ENCODE results near the gene ZFY. TPM values are rescaled to one million over a fixed set of nuclear protein-coding genes. Genes with fewer than 3 reads are reported as not detected.
A peak's percentile ranks its signal among the peaks of the same experiment; 100 is the strongest.
"Not testable (repeated sequence)": the region's sequence is repeated elsewhere in the genome, so short reads cannot be mapped to it uniquely, and the experiment has no call there.

Gene ZFY
- total RNA-seq, 3 donors from 2014 or later: 12.6 to 28.5 TPM; not detected in 1

DNA sequence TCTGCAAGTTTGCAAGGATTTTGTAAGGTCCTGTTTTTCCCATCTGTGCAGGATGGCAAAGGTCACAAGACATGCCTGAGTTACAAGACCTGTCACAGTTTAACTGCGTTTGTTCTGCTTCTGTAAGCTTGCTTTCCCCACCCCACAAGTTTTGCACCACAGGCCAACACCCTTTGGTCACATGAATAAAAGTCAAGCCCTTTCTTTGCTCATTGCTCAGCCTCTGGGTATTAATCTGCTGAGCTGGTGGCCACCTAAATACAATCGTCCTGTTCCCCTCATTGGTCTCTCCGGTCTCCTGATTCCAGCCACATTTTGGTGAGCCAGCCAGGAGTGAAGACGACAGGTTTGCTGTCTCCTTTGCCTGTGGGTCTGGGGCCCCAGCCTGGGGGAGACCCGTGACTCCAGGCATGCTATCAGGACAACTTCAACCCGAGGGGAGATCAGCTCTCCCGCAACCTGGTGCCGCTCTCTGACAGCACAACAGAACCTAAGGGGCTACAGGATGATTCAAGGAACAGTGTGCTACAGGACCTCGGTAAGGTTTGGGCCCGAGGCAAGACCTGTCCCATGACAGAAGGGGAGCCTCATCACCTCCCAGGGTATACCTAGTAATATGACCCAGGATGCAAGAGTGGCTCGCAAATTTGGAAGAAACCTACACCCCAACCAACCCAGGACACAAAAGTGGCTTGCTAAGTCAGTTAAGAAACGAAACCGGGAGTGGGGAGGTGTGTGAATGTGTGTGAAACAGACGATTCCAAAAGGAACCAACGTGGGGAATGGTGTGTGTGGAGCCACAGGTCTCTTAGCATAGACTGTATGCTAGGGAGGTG, 67.7 kb downstream of the ZFY start:
- DNase-seq: peak in 2 of 3 donors; percentile 43 to 51
- TF ChIP-seq, protein P1, sequence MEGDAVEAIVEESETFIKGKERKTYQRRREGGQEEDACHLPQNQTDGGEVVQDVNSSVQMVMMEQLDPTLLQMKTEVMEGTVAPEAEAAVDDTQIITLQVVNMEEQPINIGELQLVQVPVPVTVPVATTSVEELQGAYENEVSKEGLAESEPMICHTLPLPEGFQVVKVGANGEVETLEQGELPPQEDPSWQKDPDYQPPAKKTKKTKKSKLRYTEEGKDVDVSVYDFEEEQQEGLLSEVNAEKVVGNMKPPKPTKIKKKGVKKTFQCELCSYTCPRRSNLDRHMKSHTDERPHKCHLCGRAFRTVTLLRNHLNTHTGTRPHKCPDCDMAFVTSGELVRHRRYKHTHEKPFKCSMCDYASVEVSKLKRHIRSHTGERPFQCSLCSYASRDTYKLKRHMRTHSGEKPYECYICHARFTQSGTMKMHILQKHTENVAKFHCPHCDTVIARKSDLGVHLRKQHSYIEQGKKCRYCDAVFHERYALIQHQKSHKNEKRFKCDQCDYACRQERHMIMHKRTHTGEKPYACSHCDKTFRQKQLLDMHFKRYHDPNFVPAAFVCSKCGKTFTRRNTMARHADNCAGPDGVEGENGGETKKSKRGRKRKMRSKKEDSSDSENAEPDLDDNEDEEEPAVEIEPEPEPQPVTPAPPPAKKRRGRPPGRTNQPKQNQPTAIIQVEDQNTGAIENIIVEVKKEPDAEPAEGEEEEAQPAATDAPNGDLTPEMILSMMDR (IDR thresholded peaks at IDR 0.05): no peak

DNA sequence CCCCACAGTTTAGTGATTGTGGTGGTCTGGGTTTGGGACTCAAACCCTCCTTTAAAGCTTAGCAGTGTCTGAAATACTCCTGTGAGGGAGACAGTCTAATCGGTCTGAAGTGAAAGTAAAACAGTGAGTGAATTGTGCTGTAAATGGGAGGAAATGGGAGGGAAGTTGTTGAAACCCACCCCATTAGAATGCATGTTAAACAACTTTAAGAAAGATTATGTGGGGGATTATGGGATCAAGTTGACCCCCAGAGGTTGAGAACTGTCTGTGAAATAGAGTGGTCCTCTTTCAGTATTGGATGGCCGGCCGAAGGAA, 68.3 kb downstream of the ZFY start:
- Histone ChIP-seq H3K9me3 (no peaks in the 10 kb centered on the region), H3K36me3 (ENCODE audit: low read depth) (no peaks in the 10 kb centered on the region), H3K4me3 (peak overlapping the region; percentile 14), H3K4me1 (ENCODE audit: low read depth) (peaks cover 23% of the 10 kb centered on the region)
- no peak for DNase-seq
- TF ChIP-seq, protein P1 (IDR thresholded peaks at IDR 0.05): no peak
- no peak for ATAC-seq
- intact Hi-C loops (cut with DNase I, micrococcal nuclease): no loop called here

More for the DNA sequence above, 67.7 kb downstream of the ZFY start:
- H3K4me1 ChIP-seq (ENCODE audit: low read depth): peaks cover 21% of the 10 kb centered on the region
- no peak for ATAC-seq
- no peaks in the 10 kb centered on the region for H3K9me3 ChIP-seq
- intact Hi-C loops (cut with DNase I, micrococcal nuclease): no loop called here
- no peaks in the 10 kb centered on the region for H3K36me3 ChIP-seq (ENCODE audit: low read depth)
- peak overlapping the region; percentile 14 for H3K4me3 ChIP-seq

DNA sequence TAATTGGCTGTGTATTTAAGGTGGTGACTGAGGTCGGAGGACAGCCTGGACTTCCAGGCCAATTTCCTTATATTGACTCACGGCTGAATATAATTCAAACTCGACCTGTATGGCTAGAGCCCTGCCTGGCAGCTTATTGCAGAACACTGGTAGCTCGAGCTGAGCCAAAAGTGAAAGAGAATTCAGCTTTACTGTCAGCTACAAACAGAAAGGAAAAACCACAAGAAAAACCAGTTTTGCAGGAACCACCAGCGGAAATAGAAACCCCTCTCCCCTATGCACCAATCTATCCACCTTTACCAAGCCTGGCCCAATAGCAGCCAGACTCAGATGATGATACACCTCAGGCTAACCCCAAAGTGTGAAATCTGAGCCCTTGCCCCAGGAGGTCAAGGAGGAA, 68.7 kb downstream of the ZFY start:
- DNase-seq (peak in 1 of 3 donors; percentile 59), ATAC-seq (no peak)
- intact Hi-C loops (cut with DNase I, micrococcal nuclease): no loop called here
- H3K36me3 ChIP-seq (ENCODE audit: low read depth): no peaks in the 10 kb centered on the region
- H3K4me3 ChIP-seq: peak overlapping the region; percentile 14
- H3K4me1 ChIP-seq (ENCODE audit: low read depth): peaks cover 23% of the 10 kb centered on the region
- no peaks in the 10 kb centered on the region for H3K9me3 ChIP-seq
- TF ChIP-seq, protein P1 (IDR thresholded peaks at IDR 0.05): no peak

DNA sequence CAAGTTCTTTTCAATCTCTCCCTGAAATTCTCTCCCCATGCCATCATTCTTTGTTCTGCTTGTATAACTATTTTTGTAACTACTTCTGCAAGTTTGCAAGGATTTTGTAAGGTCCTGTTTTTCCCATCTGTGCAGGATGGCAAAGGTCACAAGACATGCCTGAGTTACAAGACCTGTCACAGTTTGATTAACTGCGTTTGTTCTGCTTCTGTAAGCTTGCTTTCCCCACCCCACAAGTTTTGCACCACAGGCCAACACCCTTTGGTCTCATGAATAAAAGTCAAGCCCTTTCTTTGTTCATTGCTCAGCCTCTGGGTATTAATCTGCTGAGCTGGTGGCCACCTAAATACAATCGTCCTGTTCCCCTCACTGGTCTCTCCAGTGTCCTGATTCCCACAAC, 70.8 kb downstream of the ZFY start:
- H3K4me3 ChIP-seq; H3K36me3 ChIP-seq (ENCODE audit: low read depth); DNase-seq; H3K9me3 ChIP-seq; intact Hi-C loops (cut with DNase I, micrococcal nuclease); ATAC-seq: not testable (repeated sequence)
- H3K4me1 ChIP-seq (ENCODE audit: low read depth): peaks cover 23% of the 10 kb centered on the region

DNA sequence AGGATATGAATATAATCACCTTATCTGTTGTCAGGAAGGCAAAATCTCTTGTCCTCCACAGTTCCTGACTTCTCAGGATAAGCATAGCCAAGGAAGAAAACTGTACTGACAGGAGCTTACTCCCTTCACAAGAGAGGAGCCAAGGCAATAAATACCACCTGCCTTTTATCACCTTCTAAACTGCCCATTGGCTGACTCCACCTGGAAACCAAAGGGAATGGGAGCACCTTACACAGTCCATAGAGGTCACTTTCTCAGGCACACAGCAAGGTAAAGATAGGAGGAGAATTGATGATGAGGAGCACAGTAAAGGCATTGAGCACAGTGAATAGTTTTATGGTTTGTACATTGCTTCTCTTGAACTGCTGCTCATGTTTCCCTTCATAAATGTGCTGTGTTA, 72.8 kb downstream of the ZFY start:
- DNase-seq (peak in 1 of 3 donors; percentile 50), ATAC-seq (no peak)
- no peak overlapping the region for H3K4me3 ChIP-seq
- H3K4me1 ChIP-seq (ENCODE audit: low read depth): peaks cover 15% of the 10 kb centered on the region
- no peaks in the 10 kb centered on the region for H3K9me3 ChIP-seq
- TF ChIP-seq, protein P1 (IDR thresholded peaks at IDR 0.05): no peak
- intact Hi-C loops (cut with DNase I, micrococcal nuclease): no loop called here
- no peaks in the 10 kb centered on the region for H3K36me3 ChIP-seq (ENCODE audit: low read depth)

DNA sequence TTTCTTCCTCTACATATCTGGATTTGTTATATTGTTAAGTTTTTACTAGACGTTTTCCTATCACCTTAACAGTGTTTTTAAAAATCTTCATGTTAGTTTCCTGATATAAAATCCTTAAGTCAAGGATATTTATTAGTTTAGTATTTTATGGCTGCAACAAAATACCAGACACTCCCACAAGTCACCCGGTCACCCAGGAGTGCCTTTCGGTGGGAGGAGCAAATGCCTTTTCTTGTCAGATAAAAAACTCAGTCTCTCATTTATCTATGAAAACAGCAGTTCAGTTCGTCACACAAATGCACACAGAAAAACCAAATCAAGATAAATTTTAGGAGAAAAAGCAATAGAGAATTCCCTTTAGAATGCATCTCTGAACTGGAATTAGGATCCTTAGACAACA, 77.0 kb downstream of the ZFY start:
- no peak for ATAC-seq
- DNase-seq: peak in 1 of 3 donors; percentile 49
- Histone ChIP-seq H3K36me3 (ENCODE audit: low read depth) (no peaks in the 10 kb centered on the region), H3K4me3 (no peak overlapping the region), H3K9me3 (no peaks in the 10 kb centered on the region), H3K4me1 (ENCODE audit: low read depth) (peaks cover 15% of the 10 kb centered on the region)
- intact Hi-C loops (cut with DNase I, micrococcal nuclease): no loop called here
- TF ChIP-seq, protein P1 (IDR thresholded peaks at IDR 0.05): no peak
